SKM-1 treated with dmso at 0.1 percent for 144 hours (cell line): ENCODE data around the gene AR.

ENCODE experiments used
- DNase-seq: peaks from one replicate; lab custom pipeline; 2025; ENCODE audit not compliant: unreplicated experiment; lab: John Stamatoyannopoulos, UW

Gene AR

GRCh38 chrX:67543818-67544217 is at the start of gene AR:
TSS of gene AR (plus strand) at chrX:67544021. CDS start at chrX:67545147, 1,126 bp downstream.
- DNase-seq, result peak; percentile 47

- DNase-seq, result no peak
Observed at GRCh38 chrX:67500617-67501016, 43.2 kb upstream of the AR start.

- no peak for DNase-seq
Observed at GRCh38 chrX:67503004-67503403, 40.8 kb upstream of the AR start.

GRCh38 chrX:67503453-67503852 is 40.4 kb upstream of the AR start:
- DNase-seq, result no peak

- DNase-seq, result no peak
Observed at GRCh38 chrX:67520671-67521070, 23.1 kb upstream of the AR start.

- DNase-seq, result no peak
Observed at GRCh38 chrX:67523002-67523681, 20.7 kb upstream of the AR start.

GRCh38 chrX:67523932-67524331 is 19.9 kb upstream of the AR start:
- DNase-seq, result no peak

- no peak for DNase-seq
Observed at GRCh38 chrX:67524428-67524827, 19.4 kb upstream of the AR start.

GRCh38 chrX:67524950-67525691 is 18.7 kb upstream of the AR start:
- DNase-seq, result no peak

- no peak for DNase-seq
Observed at GRCh38 chrX:67536564-67536963, 7.3 kb upstream of the AR start.

GRCh38 chrX:67538383-67538782 is 5.4 kb upstream of the AR start:
- DNase-seq, result no peak

- DNase-seq, result no peak
Observed at GRCh38 chrX:67544281-67545035, 637 bp downstream of the AR start.

GRCh38 chrX:67545036-67545821 is 1.4 kb downstream of the AR start:
- DNase-seq, result no peak

GRCh38 chrX:67545893-67546495 is 2.2 kb downstream of the AR start:
- no peak for DNase-seq

- DNase-seq, result no peak
Observed at GRCh38 chrX:67546496-67547423, 2.9 kb downstream of the AR start.

- DNase-seq, result peak; percentile 8
Observed at GRCh38 chrX:67555578-67556203, 11.9 kb downstream of the AR start.

GRCh38 chrX:67558267-67558666 is 14.4 kb downstream of the AR start:
- peak; percentile 3 for DNase-seq

- DNase-seq, result no peak
Observed at GRCh38 chrX:67563469-67564448, 19.9 kb downstream of the AR start.
